ENCODE results near the gene HSD11B1L.
A peak's percentile ranks its signal among the peaks of the same experiment; 100 is the strongest.
"Not testable (repeated sequence)": the region's sequence is repeated elsewhere in the genome, so short reads cannot be mapped to it uniquely, and the experiment has no call there.

HSD11B1L gene

GRCh38 chr19:5703819-5704818, 23.3 kb downstream of the HSD11B1L start:
- no peak for DNase-seq

- no peak for DNase-seq
These were observed 24.7 kb downstream of the HSD11B1L start for GRCh38 chr19:5705552-5705951.

GRCh38 chr19:5706876-5707573, 26.2 kb downstream of the HSD11B1L start:
- no peak for DNase-seq

GRCh38 chr19:5707576-5708575, 27.0 kb downstream of the HSD11B1L start:
- no peak for DNase-seq

- no peak for DNase-seq
These were observed 30.2 kb downstream of the HSD11B1L start for GRCh38 chr19:5711025-5711424.

- no peak for DNase-seq
These were observed 30.9 kb downstream of the HSD11B1L start for GRCh38 chr19:5711713-5712161.

GRCh38 chr19:5713228-5713627, 32.4 kb downstream of the HSD11B1L start:
- no peak for DNase-seq

GRCh38 chr19:5714816-5715215, 34.0 kb downstream of the HSD11B1L start:
- no peak for DNase-seq

GRCh38 chr19:5717215-5717935, 36.5 kb downstream of the HSD11B1L start:
- no peak for DNase-seq

DNA sequence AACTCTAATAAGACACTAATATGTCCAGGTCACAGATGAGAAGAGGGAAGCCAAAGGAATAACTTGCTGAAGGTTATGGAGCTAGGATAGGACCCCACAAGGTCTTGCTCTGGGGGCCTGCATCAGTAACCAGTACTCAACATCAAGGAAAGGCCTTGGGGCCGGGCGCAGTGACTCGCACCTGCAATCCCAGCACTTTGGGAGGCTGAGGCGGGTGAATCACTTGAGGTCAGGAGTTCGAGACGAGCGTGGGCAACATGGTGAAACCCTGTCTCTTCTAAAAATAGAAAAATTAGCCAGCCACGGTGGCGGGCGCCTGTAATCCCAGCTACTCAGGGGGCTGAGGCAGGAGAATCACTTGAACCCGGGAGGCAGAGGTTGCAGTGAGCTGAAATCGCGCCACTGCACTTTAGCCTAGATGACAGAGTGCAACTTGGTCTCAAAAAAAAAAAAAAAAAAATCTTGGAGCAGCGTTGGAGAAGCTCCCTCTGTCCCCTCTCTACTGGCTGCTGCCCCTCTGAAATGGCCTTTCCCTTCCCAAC, 37.3 kb downstream of the HSD11B1L start:
- no peak for DNase-seq

DNA sequence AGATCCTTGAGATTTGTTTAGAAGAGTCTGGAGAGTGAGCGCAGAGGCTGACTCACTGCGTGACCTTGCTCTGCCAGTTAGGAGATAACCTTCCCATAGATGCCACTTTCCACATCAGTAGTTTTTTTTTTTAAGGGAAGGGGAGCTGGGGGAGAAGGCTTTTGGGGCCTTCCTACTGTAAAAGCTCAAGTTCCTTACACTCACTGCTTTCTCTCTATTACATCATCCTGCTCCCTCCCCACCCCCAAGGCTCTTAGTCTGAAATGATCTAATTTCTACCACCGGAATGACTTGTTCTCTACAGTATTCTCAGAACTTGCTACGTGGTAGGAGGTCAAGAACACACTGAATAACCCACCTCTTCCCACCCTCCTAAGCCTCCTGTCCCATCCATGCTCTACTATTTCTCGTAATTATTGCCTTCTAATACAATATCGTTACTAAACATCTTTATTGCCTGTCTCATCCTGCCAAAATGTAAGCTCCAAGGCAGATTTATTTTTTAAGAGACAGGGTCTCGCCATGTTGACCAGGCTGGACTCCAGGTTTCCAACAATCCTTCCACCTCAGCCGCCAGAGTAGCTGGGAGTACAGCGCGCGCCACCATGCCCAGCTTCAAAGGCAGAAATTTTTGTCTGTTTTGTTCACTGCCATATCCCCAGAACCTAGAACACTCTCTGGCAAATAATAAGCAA, 37.9 kb downstream of the HSD11B1L start:
- no peak for DNase-seq

- DNase-seq, result peak; percentile 39
These were observed 38.6 kb downstream of the HSD11B1L start for GRCh38 chr19:5719274-5719960.

GRCh38 chr19:5719961-5720790, 39.3 kb downstream of the HSD11B1L start, which contains the start of the genes CATSPERD and LONP1:
CATSPERD (plus strand) TSS chr19:5720637; CDS start chr19:5720738, 101 bp downstream.
LONP1 (minus strand) TSS chr19:5720146; CDS start chr19:5720132, 14 bp downstream.
- peak; percentile 100 for DNase-seq

- DNase-seq, result no peak
These were observed 46.7 kb downstream of the HSD11B1L start for GRCh38 chr19:5727453-5728050.

GRCh38 chr19:5733172-5733571, 52.3 kb downstream of the HSD11B1L start:
- DNase-seq, result not testable (repeated sequence)

All from eye (tissue), 1 donor.